ENCODE data around the gene PCDHGB7.

DNA sequence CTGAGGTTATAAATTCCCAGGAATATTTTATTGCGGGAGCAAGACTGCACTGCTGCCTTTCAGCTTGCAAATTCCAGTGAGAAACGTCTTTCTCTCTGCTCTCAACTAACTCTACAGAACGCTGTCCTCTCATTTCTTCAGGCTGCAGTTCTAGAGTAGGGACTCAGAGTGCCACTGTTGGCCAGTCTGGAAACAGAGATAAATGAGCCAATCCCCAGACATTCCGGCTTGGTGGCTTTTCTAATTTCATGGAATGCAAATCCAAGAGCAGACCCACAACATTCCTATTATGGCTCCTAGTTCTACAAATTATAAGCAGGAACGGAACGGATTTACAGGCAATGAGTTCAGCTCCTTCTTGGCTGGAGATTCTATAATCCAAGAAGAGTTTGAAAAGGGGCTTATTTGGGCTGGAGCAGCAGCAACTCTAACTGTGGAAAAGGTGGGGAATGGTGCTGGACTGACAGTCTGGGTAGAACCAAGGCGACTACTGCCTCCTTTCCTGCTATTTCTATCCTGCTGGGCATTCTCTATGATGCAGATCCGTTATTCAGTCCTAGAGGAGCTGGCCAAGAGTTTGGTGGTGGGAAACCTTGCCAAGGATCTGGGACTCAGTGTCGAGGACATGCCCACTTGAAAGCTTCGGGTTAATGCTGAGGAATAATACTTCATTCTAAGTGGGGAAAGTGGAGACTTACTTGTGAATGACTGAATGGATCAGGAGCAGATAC is 22.1 kb downstream of the PCDHGB7 start:
- TF ChIP-seq, protein P1, sequence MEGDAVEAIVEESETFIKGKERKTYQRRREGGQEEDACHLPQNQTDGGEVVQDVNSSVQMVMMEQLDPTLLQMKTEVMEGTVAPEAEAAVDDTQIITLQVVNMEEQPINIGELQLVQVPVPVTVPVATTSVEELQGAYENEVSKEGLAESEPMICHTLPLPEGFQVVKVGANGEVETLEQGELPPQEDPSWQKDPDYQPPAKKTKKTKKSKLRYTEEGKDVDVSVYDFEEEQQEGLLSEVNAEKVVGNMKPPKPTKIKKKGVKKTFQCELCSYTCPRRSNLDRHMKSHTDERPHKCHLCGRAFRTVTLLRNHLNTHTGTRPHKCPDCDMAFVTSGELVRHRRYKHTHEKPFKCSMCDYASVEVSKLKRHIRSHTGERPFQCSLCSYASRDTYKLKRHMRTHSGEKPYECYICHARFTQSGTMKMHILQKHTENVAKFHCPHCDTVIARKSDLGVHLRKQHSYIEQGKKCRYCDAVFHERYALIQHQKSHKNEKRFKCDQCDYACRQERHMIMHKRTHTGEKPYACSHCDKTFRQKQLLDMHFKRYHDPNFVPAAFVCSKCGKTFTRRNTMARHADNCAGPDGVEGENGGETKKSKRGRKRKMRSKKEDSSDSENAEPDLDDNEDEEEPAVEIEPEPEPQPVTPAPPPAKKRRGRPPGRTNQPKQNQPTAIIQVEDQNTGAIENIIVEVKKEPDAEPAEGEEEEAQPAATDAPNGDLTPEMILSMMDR (IDR thresholded peaks at IDR 0.05) = no peak
- no peak for TF ChIP-seq POLR2A (IDR thresholded peaks at IDR 0.05)
